GM21526 (cell line): ENCODE data around the gene ITGB3.
A peak's percentile ranks its signal among the peaks of the same experiment; 100 is the strongest.

ENCODE experiments used
- ATAC-seq: cut with Tn5 transposase; IDR thresholded peaks from one replicate; pipeline ENCODE4 v1.9.1; 2021; ENCODE audit warnings: moderate library complexity; ENCODE audit not compliant: unreplicated experiment, low FRiP score

The ITGB3 gene

GRCh38 chr17:47295037-47295873, 41.6 kb downstream of the ITGB3 start:
- ATAC-seq = no peak

- ATAC-seq = no peak
These were observed 42.2 kb downstream of the ITGB3 start for GRCh38 chr17:47295874-47296255.

DNA sequence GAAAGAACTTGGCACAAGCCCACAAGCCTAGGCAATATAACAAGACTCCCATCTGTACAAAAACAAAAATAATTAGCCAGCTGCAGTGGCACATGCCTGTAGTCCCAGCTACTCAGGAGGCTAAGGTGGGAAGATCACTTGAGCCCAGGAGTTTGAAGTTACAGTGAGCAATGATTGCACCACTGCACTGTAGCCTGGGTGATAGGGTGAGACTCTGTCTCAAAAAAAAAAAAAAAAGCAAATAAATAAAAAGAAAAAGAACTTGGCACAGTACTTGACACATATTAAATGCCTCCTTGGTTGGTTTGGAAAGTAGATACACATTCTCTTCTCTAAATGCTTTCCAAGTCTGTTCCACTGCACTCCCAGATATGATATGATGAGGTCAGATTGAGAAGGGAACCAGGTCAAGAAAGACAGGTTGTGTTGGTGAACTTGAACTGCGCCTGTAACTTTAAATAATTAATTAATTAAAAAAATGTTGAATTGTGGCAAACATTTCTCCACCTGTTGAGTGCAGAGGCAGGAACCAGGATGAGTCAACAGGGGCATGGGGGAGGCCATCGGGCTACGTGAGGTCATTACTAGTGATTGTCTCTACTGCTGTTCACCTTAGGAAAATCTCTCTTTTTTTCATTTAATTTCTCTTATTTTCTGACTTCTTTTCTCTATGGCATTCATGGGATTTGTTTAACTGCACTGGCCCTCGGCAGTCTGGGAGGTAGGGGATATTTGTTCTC, 44.2 kb downstream of the ITGB3 start:
- no peak for ATAC-seq

- no peak for ATAC-seq
These were observed 45.1 kb downstream of the ITGB3 start for GRCh38 chr17:47298712-47299111.

DNA sequence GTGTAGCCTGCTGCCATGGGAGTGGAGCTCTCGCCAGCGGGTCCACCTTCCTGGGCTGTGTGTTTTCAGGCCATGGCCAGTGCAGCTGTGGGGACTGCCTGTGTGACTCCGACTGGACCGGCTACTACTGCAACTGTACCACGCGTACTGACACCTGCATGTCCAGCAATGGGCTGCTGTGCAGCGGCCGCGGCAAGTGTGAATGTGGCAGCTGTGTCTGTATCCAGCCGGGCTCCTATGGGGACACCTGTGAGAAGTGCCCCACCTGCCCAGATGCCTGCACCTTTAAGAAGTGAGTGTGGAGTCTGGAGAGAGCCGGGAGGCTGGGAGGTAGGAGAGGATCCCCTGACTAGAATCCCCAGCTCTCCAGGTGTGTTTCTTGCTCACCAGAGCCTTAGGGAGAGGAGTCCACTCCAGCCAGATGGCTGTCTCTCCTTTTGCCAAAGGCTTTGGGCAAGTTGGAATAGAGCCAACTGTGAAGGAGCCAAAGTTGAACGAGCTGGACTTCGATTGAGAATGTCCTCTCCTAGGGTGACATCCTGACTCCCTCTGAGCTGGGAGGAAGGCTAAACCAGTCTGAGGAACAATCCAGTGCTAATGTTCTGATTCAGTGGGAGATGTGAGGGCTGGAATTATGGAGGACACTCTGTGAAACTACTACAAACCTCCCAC, 45.7 kb downstream of the ITGB3 start:
- no peak for ATAC-seq

- no peak for ATAC-seq
These were observed 47.1 kb downstream of the ITGB3 start for GRCh38 chr17:47300718-47301117.

GRCh38 chr17:47301161-47301560, 47.5 kb downstream of the ITGB3 start:
- no peak for ATAC-seq

GRCh38 chr17:47301831-47302230, 48.2 kb downstream of the ITGB3 start:
- no peak for ATAC-seq

DNA sequence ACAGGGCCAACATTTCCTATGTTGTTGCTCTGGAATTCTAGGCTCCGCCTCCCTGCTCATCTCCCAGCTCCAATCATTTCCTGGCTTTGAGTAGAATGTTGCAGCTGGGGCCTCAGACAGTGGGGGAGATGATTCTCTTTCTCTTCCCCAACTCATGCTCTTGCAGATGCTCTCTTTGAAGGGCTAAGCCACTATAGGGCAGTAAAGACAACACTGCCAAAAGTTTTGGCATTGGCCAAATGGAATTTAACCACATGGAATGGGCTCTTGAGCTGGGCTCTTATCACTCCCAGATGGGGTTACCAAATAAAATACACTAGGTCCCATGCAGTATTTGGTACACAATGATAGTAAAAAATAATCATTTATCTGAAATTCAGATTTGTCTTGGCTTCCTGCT, 50.6 kb downstream of the ITGB3 start:
- no peak for ATAC-seq

DNA sequence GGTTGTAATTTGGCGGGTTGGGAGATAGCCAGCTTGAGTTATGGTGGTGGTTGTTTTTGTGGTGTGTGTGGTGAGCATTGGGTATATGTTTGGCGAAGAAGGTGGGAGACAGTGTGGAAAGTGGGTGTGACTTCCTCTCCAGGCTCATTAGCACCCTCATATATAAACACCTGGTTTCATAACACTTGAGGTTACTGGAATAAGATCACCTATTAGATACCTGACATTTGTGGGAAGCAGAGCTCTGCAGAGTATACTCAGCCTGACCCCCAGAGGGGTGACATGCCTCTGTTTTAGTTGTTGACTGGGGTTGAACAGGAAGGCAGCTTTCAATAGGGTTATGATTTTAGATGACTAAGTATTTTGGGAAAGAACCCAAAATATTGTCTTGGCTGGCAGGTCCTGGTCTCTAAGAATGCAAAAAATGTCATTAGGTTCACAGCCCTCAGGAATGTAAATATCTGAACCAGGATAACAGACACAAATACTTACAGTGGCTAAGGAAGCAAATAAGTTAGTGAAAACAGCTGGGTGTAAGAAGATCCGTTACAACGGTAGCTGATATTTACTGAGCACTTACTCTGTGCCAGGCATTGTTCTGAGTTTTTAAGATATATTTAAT, 51.8 kb downstream of the ITGB3 start:
- ATAC-seq = no peak

DNA sequence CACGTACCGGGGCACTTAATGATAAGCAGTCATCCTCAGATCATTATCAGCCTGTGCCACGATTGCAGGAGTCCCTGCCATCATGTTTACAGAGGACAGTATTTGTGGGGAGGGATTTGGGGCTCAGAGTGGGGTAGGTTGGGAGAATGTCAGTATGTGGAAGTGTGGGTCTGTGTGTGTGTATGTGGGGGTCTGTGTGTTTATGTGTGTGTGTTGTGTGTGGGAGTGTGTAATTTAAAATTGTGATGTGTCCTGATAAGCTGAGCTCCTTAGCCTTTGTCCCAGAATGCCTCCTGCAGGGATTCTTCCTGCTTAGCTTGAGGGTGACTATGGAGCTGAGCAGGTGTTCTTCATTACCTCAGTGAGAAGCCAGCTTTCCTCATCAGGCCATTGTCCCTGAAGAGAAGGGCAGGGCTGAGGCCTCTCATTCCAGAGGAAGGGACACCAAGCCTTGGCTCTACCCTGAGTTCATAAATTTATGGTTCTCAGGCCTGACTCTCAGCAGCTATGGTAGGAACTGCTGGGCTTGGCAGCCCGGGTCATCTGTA, 56.6 kb downstream of the ITGB3 start:
- no peak for ATAC-seq

DNA sequence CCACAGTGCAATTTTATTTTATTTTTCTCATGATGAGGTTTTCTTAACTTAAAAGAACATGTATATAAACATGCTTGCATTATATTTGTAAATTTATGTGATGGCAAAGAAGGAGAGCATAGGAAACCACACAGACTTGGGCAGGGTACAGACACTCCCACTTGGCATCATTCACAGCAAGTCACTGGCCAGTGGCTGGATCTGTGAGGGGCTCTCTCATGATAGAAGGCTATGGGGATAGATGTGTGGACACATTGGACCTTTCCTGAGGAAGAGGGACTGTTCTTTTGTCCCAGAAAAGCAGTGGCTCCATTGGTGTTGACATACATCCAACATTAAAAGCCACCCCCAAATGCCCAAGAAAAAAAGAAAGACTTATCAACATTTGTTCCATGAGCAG, 57.8 kb downstream of the ITGB3 start:
- no peak for ATAC-seq

DNA sequence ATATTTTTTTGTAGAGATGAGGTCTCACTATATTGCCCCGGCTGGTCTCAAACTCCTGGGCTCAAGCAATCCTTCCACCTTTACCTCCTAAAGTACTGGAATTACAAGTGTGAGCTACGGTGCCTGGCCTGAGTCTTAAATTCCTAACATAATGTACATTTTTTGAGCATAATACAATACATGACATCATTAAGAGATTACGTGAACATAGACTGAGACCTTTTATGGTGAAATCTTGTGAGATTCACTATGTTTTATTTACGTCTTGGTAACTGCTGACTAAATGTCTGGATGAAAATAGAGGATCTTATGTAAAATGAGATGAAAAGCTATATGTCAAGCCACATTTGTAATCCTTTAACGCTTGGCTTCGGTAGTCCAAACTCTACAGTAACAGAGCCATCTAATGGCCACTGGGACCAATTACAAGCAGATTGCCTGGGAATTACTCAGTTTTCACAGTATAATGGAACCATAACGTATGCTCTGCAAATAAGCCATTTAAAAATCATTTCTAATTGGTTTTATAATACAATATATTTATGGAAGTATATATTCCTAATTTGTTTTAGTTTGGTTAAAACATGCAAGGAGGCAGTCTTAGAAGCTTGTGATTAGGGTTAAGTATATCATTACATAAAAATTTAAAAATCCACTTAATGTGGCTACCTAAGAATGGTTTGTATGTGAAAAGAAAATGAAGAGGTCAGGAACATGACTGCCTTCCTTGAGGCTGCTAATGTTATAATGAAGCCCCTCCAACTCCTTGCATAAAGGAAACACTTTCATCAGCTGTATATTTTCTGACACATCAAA, 62.0 kb downstream of the ITGB3 start:
- ATAC-seq = no peak

- ATAC-seq = no peak
These were observed 62.7 kb downstream of the ITGB3 start for GRCh38 chr17:47316311-47316710.

DNA sequence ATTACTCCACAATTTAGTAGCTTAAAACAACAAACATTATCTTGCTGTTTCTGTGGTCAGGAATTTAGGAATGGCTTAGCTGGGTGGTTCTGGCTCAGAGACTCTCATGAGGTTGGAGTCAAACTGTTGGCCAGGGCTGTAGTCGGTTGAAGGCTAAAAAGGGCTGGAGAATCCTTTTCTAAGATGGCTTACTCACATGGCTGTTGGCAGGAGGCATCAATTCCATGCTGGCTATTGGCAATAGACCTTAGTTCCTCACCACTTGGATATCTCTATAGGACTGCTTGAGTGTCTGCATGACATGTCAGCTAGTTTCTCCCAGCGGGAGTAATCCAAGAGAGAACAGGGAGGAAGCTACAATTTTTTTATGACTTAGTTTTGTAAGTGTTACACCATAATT, 63.5 kb downstream of the ITGB3 start:
- ATAC-seq = no peak

DNA sequence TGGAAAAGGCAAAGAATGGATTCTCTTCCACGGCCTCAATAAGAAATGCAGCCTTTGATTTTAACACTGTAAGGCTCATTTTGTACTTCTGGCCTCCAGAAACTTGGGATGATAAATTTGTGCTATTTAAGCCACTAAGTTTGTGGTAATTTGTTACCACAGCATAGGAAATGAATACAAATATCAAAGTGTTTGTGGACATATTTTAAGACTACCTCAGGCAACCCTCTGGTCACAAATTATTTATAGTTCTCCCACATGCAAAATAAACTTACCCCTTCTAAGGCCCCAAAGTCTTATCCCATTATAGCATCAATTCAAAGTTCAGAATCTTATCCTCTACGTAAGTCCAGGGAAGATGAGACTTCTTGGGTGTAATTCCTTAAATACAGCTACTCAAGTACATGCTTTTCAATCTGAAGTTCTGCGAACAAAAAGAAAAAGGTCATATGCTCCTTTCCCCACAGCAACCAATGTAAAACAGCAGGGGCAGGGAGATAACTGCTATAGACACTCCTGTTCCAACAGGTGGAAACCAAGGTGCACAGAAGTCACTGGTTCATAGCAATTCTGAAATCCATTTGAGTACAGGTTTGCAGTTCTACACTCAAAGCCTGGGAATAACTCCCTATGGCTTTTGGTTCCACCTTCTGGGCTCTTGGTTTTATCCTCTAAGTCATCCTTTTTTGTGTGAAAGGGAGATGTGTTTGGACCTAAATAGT, 64.7 kb downstream of the ITGB3 start:
- no peak for ATAC-seq

- no peak for ATAC-seq
These were observed 67.4 kb downstream of the ITGB3 start for GRCh38 chr17:47320879-47321502.

- peak; percentile 66 for ATAC-seq
These were observed 70.0 kb downstream of the ITGB3 start, which contains the start of gene EFCAB13 for GRCh38 chr17:47323382-47324223. EFCAB13 (plus strand) TSS chr17:47323955; CDS start chr17:47328354, 4,399 bp downstream.
